Fibroblast of lung (primary cell): ENCODE data around the gene FBXL17.

Experiments used
- EZH2 ChIP-seq: IDR thresholded peaks from 2 replicates; pipeline ENCODE4 v1.5.1; 2012; ENCODE audit warnings: low read length, control low read depth, mild to moderate bottlenecking; ENCODE audit errors: missing control alignments
- TF ChIP-seq, protein P1 (sequence below), 2 donors: IDR thresholded peaks in 1 of 2; conservative IDR thresholded peaks in 1 of 2; 1 replicate in 1 of 2; 2 replicates in 1 of 2; pipeline ENCODE4 v1.5.1; 2011 to 2012; ENCODE audit warnings: low read length in 2 of 2, control low read depth in 1 of 2, inconsistent platforms in 1 of 2, low read depth in 1 of 2, mild to moderate bottlenecking in 1 of 2

DNA sequence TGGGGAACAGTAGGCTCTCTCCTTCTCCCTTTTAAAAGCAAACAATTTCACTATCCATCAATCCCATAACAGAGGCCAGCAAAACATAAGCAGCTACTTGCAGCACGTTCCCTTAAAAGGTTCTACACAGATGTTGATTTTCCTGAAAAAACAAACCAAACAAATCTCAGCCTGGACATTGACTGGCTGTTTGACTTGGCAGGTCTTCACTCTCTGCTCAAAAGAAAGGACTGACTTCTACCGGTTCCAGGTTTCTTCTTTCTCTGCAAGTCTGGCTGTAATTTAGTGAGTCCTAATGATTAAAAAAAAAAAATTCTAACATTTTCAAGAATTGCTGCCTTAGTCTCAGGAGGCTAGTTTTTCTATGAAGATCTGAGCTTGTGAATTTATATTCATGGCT, 508.0 kb downstream of the FBXL17 start:
- TF ChIP-seq, protein P1, sequence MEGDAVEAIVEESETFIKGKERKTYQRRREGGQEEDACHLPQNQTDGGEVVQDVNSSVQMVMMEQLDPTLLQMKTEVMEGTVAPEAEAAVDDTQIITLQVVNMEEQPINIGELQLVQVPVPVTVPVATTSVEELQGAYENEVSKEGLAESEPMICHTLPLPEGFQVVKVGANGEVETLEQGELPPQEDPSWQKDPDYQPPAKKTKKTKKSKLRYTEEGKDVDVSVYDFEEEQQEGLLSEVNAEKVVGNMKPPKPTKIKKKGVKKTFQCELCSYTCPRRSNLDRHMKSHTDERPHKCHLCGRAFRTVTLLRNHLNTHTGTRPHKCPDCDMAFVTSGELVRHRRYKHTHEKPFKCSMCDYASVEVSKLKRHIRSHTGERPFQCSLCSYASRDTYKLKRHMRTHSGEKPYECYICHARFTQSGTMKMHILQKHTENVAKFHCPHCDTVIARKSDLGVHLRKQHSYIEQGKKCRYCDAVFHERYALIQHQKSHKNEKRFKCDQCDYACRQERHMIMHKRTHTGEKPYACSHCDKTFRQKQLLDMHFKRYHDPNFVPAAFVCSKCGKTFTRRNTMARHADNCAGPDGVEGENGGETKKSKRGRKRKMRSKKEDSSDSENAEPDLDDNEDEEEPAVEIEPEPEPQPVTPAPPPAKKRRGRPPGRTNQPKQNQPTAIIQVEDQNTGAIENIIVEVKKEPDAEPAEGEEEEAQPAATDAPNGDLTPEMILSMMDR (conservative IDR thresholded peaks at IDR 0.05 in 1 of 2, IDR thresholded peaks at IDR 0.05 in 1 of 2; ENCODE audit: low read depth in 1 of 2, low read length in 2 of 2): no peak
- no peak for TF ChIP-seq EZH2
